ENCODE measurements around the gene ATF7IP2.

DNA sequence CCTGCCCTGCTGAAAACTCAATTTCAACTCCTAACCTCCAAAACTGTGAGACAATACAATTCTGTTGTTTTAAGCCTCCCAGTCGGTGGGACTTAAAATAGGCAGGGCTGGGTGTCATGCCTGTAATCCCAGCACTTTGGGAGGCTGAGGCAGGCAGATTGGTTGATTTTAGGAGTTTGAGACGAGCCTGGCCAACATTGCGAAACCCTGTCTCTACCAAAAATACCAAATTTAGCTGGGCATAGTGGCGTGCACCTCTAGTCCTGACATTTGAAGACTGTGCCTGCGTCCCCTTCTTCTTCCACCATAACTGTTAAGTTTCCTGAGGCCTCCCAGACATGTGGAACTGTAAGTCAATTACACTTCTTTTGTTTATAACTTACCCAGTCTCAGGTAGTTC lies 36.0 kb upstream of the ATF7IP2 start:
- no peak for TF ChIP-seq CTCF (conservative IDR thresholded peaks at IDR 0.05 in 1 of 2, IDR thresholded peaks at IDR 0.05 in 1 of 2; ENCODE audit: extremely low read depth in 1 of 2, insufficient read depth in 1 of 2, low read depth in 1 of 2, low read length in 2 of 2)
- TF ChIP-seq EZH2 (IDR thresholded peaks at IDR 0.05; ENCODE audit: borderline replicate concordance, low read length) = no peak
